B cell (primary cell): ENCODE measurements around the gene LACTB. TPM values are rescaled to one million over a fixed set of nuclear protein-coding genes. Genes with fewer than 3 reads are reported as not detected.

Experiments used
- ATAC-seq: fragments of 200-7000 bp; cut with Tn5 transposase; one replicate; pipeline ENCODE4 v1.10.0; 2021; ENCODE audit warnings: low read depth, mild to moderate bottlenecking, moderate number of reproducible peaks, moderate library complexity
- CTCF ChIA-PET: fragments of 350-600 bp; sonication (Branson Sonifier 250); formaldehyde crosslinking; loops from one replicate; lab custom pipeline; 2021; ENCODE audit warnings: antibody characterized with exemption, inconsistent platforms; lab: Charles Lee
- POLR2A ChIA-PET: fragments of 350-600 bp; sonication (Branson Sonifier 250); formaldehyde crosslinking; loops from one replicate; lab custom pipeline; 2021; ENCODE audit warnings: antibody characterized with exemption; lab: Charles Lee
- DNase-seq: peaks from one replicate; pipeline ENCODE4 v3.0.0; 2013
- H2AFZ ChIP-seq: 2 replicates; pipeline ENCODE4 v1.6.1; 2012; ENCODE audit warnings: mild to moderate bottlenecking, low read depth, low read length; ENCODE audit not compliant: insufficient read depth, poor library complexity, severe bottlenecking
- H3K27ac ChIP-seq, 2 donors: 1 replicate in 1 of 2; 2 replicates in 1 of 2; pipeline ENCODE4 v1.5.1; 2012 to 2013; ENCODE audit warnings: low read length in 2 of 2, mild to moderate bottlenecking in 2 of 2, moderate library complexity in 1 of 2
- H3K27me3 ChIP-seq, 4 experiments: fragments of 200-600 bp in 1 of 4; sonication (generic) in 1 of 4; replicated peaks in 1 of 4; 1 replicate in 2 of 4; 2 replicates in 2 of 4; pipeline versions ENCODE4 v1.6.1 to v1.7.0; 2013 to 2016; ENCODE audit warnings: low read length in 3 of 4, mild to moderate bottlenecking in 2 of 4, mixed read lengths in 1 of 4, moderate library complexity in 1 of 4; ENCODE audit not compliant: insufficient read depth in 4 of 4, control insufficient read depth in 3 of 4; ENCODE audit errors: control extremely low read depth in 1 of 4
- H3K36me3 ChIP-seq, 2 experiments: replicated peaks in 1 of 2; 1 replicate in 1 of 2; 2 replicates in 1 of 2; pipeline versions ENCODE4 v1.6.1 to v1.7.1; 2013; ENCODE audit warnings: low read length in 1 of 2; ENCODE audit not compliant: insufficient read depth in 2 of 2, control insufficient read depth in 1 of 2; ENCODE audit errors: control extremely low read depth in 1 of 2, extremely low read depth in 1 of 2
- H3K4me1 ChIP-seq, 2 donors: fragments of 200-600 bp in 1 of 2; sonication (generic) in 1 of 2; 1 replicate in 1 of 2; 2 replicates in 1 of 2; pipeline versions ENCODE4 v1.5.1 to v1.6.1; 2013 to 2017; ENCODE audit warnings: low read length in 2 of 2; ENCODE audit not compliant: control insufficient read depth in 2 of 2, insufficient read depth in 2 of 2
- H3K4me2 ChIP-seq: replicated peaks from 2 replicates; pipeline ENCODE3; 2012; ENCODE audit warnings: mild to moderate bottlenecking, low read depth, low read length; ENCODE audit not compliant: poor library complexity, severe bottlenecking
- H3K4me3 ChIP-seq, 5 experiments: fragments of 200-600 bp in 1 of 5; sonication (generic) in 1 of 5; 1 replicate in 3 of 5; 2 replicates in 2 of 5; pipeline versions ENCODE4 v1.5.1 to v1.7.0; 2011 to 2016; ENCODE audit warnings: low read length in 4 of 5, mild to moderate bottlenecking in 4 of 5, low read depth in 2 of 5, control low read depth in 1 of 5, moderate library complexity in 1 of 5; ENCODE audit not compliant: insufficient read depth in 1 of 5; ENCODE audit errors: control extremely low read depth in 1 of 5, extremely low read depth in 1 of 5
- H3K79me2 ChIP-seq: fragments of 200-600 bp; sonication (generic); one replicate; pipeline ENCODE4 v1.6.0; 2016; ENCODE audit warnings: low read length; ENCODE audit not compliant: control insufficient read depth, insufficient read depth
- H3K9ac ChIP-seq: fragments of 200-600 bp; sonication (generic); 2 replicates; pipeline ENCODE4 v1.6.1; 2017; ENCODE audit warnings: mild to moderate bottlenecking, low read length, moderate library complexity
- H3K9me3 ChIP-seq, 3 donors: one replicate each; pipeline versions ENCODE4 v1.6.1 to v1.7.1; 2013; ENCODE audit warnings: low read length in 2 of 3; ENCODE audit not compliant: control insufficient read depth in 2 of 3, insufficient read depth in 1 of 3; ENCODE audit errors: control extremely low read depth in 1 of 3
- H4K20me1 ChIP-seq: 2 replicates; pipeline ENCODE4 v1.6.0; 2012; ENCODE audit warnings: mild to moderate bottlenecking, low read length; ENCODE audit not compliant: insufficient read depth, control insufficient read depth, poor library complexity, severe bottlenecking
- H3K27ac Mint-ChIP-seq: one replicate; pipeline ENCODE4 v1.8.0; 2021; ENCODE audit warnings: mixed read lengths
- H3K27me3 Mint-ChIP-seq: one replicate; pipeline ENCODE4 v1.8.0; 2021; ENCODE audit warnings: mixed read lengths
- H3K4me1 Mint-ChIP-seq: one replicate; pipeline ENCODE4 v1.8.0; 2021; ENCODE audit warnings: mixed read lengths
- H3K4me3 Mint-ChIP-seq: one replicate; pipeline ENCODE4 v1.8.0; 2021; ENCODE audit warnings: mixed read lengths
- H3K9me3 Mint-ChIP-seq: one replicate; pipeline ENCODE4 v1.8.0; 2022; ENCODE audit warnings: mixed read lengths; ENCODE audit not compliant: insufficient read depth
- CTCF ChIP-seq: fragments of 200-600 bp; IDR thresholded peaks from one replicate; pipeline ENCODE4 v1.8.0; 2022; ENCODE audit warnings: antibody characterized with exemption, mild to moderate bottlenecking
- EZH2 ChIP-seq: IDR thresholded peaks from 2 replicates; pipeline ENCODE4 v1.6.1; 2012; ENCODE audit warnings: borderline replicate concordance, low read depth, mild to moderate bottlenecking, moderate library complexity, low read length; ENCODE audit not compliant: insufficient read depth, poor library complexity, severe bottlenecking
- WGBS: methylation state at CpG from one replicate; pipeline ENCODE4 v1.1.5; 2013; ENCODE audit warnings: missing lambda C conversion rate; ENCODE audit not compliant: insufficient coverage; 5-methylcytosine and 5-hydroxymethylcytosine counted together
- intact Hi-C: fragments of 100-400 bp; cut with micrococcal nuclease; formaldehyde crosslinking; loops from one replicate; pipeline ENCODE4 v1.10.0; 2022
- polyA plus RNA-seq: library from polyadenylated mRNA; depleted of rRNA; stranded (reverse); fragments of >200 nt; gene quantifications from 2 replicates; pipeline ENCODE4 v1.2.3, GENCODE V29; 2012
- total RNA-seq, 2 donors: library from RNA; stranded (reverse); fragments of 120-200 nt in 1 of 2; gene quantifications; 1 replicate in 1 of 2; 2 replicates in 1 of 2; pipeline versions ENCODE4 v1.2.3 to v1.2.4, GENCODE V29; 2013 to 2022

LACTB gene
- total and polyA plus RNA-seq, 2 donors (not counting 1 experiment from before 2014, with no cell fraction given): 5.0 to 20.0 TPM

DNA sequence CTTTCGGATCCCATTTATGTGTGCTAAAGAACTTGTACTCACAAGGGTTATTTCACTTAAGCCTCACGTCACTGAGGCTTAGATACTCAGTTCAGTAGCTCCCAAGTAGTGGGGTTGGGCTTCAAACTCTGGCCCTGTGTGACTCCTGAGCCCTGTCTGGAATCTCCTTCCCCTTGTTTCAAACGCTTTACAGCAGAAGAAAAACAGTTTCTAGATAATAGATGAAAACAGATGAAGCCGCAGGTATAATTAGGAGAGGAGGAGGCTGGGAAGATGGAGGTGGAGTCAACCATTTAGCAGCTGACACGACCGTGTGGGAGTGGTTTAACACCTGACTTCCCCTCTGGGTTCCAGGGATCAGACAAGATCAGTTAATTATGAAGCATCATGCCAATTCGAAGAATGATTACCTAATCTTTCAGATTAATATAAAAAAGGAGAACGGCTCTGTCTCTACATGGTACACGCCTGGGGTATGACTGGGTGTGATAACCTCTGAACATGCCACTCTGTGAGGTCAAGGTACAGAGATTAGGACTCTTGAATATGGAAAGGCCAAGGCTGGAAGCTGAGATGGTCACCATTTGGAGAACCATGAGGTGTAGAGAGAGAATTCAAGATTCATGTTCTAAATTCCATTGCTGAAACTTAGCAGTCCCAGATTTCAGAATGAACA lies 48.0 kb upstream of the LACTB start:
- Mint-ChIP-seq H3K27ac (no peak overlapping the region), H3K4me3 (no peak overlapping the region), H3K9me3 (no peaks in the 10 kb centered on the region), H3K4me1 (no peaks in the 10 kb centered on the region), H3K27me3 (peaks cover 9% of the 10 kb centered on the region)
- Histone ChIP-seq H3K4me2 (no peak overlapping the region), H4K20me1 (no peaks in the 10 kb centered on the region), H3K27ac (no peak overlapping the region), H3K9ac (no peak overlapping the region), H3K36me3 (no peaks in the 10 kb centered on the region), H3K4me3 (no peak overlapping the region), H3K4me1 (no peaks in the 10 kb centered on the region), H3K79me2 (no peaks in the 10 kb centered on the region), H3K27me3 (no peaks in the 10 kb centered on the region), H2AFZ (no peak overlapping the region), H3K9me3 (no peaks in the 10 kb centered on the region)
- ChIA-PET POLR2A (no interaction called here), CTCF (interaction anchor here (1.2 kb wide), 1 partner anchor 26 kb away, joined by 6 read pairs; no protein-coding TSS in a partner anchor)
- ATAC-seq (no peak), DNase-seq (no peak)
- 70% methylated on average over 4 of the region's 9 CpGs for WGBS
- TF ChIP-seq EZH2 (no peak), CTCF (no peak)
- intact Hi-C loops: no loop called here
